LNCAP (cell line): ENCODE results near the gene SLC9C2.

Experiments
- TF ChIP-seq, protein P1 (sequence below): fragments of 450-650 bp; IDR thresholded peaks from 2 replicates; pipeline ENCODE4 v1.5.1; 2017; ENCODE audit warnings: mild to moderate bottlenecking

SLC9C2 gene

DNA sequence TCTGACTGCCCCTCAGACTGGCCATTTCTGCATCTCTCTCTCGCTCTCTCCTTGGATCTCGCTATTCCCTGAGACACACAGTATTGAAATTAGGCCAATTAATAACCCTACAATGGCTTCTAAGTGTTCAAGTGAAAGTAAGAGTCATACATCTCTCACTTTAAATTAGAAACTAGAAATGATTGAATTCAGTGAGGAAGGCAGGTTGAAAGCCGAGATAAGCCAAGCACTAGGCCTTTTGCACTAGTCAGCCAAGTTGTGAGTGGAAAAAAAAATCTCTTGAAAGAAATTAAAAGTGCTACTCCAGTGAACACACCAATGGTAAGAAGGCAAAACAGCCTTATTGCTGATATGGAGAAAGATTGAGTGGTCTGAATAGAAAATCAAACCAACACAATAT is 51.2 kb downstream of the SLC9C2 start:
- TF ChIP-seq, protein P1, sequence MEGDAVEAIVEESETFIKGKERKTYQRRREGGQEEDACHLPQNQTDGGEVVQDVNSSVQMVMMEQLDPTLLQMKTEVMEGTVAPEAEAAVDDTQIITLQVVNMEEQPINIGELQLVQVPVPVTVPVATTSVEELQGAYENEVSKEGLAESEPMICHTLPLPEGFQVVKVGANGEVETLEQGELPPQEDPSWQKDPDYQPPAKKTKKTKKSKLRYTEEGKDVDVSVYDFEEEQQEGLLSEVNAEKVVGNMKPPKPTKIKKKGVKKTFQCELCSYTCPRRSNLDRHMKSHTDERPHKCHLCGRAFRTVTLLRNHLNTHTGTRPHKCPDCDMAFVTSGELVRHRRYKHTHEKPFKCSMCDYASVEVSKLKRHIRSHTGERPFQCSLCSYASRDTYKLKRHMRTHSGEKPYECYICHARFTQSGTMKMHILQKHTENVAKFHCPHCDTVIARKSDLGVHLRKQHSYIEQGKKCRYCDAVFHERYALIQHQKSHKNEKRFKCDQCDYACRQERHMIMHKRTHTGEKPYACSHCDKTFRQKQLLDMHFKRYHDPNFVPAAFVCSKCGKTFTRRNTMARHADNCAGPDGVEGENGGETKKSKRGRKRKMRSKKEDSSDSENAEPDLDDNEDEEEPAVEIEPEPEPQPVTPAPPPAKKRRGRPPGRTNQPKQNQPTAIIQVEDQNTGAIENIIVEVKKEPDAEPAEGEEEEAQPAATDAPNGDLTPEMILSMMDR = no peak

DNA sequence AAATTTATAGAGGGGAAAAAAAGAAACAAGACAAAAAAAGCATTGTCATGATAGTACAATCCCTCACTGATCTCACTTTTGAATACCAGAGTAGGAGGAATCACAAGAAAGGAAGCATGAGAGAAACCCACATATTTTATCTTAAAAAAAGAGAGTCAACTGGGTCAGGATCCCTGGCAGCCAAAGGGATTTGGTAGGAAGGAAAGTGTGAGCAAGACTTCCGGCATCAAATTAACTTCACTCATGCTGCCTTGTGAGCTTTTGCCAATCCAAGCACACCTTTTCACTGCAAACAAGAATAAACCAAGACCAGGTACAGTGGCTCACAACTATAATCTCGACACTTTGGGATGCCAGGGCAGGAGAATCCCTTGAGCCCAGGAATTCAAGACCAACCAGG is 53.1 kb downstream of the SLC9C2 start:
- TF ChIP-seq, protein P1 = no peak

DNA sequence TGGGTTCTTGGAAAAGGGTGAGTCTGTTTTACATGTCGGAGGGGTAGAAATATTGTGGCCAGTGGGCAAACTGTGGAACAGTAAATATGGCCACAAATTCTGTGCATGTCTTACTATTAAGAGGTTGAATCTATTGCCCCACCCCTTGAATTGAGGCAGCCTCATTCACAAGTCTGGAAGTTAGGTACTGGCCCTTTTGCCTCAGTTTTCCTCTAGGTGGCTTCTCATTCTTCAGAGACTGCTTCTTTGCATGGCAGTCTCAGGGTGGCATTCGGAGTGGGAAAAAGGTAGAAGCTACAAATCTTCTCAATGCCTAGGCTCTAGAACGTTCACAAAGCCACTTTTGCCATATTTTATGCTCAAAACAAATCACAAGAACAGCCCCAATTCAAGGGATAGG is 57.2 kb downstream of the SLC9C2 start:
- TF ChIP-seq, protein P1 = no peak

DNA sequence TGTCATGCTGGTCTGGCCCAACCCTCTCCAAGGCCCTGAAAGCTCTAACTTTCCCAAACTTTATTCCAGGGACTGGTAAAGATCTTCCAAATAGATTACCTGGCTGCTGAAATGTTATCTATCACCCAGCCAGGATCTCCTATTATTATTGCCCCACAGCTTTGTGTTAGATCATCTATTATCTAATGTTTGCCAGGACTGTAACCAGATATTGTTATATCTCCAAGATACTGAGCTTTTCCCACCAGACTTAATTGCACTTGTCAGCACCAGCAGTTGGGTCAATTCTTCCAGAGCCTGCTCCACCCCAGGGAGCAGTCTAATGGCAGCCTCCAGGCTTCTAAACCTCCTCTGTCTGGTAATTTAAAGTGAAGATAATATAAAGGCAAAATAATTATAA is 66.6 kb downstream of the SLC9C2 start:
- TF ChIP-seq, protein P1 = no peak

DNA sequence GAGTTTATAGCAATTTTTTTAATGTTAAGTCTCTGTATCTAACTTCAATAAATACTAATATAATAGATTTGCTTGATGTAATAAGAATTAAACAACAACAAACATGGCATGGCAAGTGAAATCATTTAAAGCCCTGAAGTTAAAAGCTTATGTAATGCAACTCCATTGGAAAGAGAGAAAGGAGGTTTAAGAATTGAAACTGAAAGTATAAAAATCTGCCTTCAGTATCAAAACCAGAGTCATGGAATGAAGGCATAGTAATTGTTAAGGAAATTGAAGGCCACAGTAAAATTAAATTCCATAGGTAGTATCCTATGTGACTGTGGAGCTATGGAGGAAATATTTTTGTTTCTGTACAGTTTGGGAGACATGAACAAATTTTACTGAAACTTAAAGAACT is 70.6 kb downstream of the SLC9C2 start:
- TF ChIP-seq, protein P1 = no peak

DNA sequence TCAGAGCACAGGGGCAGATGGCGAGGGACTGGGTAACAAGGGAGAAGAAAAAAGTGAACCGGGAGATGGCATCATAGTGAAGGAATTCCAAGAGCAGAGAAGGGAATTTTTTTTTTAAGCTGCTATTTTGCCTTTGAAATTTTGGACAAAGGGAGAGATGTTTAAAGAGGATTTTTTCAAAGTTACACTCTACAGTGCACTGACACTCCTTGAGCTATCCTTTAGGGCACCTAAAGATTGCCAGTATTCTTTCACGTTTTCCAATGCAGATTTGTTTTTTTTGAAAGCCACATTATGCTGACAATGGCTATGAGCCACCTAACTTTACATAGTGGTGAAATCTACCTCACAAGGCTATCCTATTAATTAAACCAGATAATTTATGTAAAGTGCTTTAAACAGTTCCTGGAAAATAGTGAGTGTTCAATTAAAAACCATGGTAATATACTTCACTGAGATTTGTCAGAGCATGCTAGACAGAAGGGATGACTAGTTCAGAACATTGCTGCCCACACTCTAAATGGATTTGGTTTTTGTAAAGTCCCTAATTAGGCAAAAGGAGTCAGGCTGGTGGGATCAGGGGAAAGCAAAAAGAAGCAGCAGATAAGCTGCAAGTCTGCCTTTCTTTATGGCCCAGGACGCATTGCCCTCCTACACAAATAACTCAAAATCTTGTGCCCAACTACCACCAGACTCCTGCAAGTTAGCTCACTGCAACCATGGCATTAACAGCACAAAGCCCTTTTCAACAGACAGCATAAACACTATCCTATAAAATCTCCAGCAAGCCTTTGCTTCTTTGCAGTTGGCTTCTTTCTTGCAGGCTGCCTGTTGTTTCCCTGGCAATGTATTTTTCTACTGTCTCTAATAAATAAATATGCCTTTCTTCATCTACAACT is 71.8 kb downstream of the SLC9C2 start:
- TF ChIP-seq, protein P1 = no peak

DNA sequence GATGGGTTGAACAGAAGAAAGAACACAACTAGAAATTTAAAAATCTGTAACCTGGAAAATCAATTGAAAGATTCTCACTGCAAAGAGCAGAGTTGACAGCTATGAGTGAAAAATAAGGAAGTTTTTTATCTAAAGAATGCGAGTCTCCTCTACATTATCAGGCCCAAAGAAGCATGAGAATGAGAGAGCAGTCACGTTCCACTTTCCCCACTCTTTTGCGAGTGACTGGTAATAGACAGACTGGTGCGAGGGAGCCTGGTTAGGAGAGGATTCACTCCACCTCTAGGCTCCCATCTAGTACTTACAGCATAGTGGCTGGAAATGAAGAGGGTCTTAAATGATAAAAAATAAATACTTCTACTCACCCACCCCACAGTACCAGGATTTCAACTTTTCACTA is 73.8 kb downstream of the SLC9C2 start:
- TF ChIP-seq, protein P1 = no peak
